GM18909 (cell line): Measurements from ENCODE around the gene AFM.

Source experiments
- ATAC-seq: cut with Tn5 transposase; IDR thresholded peaks from one replicate; pipeline ENCODE4 v1.9.1; 2021; ENCODE audit warnings: mild to moderate bottlenecking; ENCODE audit not compliant: unreplicated experiment, poor library complexity

Gene AFM

GRCh38 chr4:73450398-73451004 lies 31.0 kb upstream of the AFM start:
- ATAC-seq, result no peak

GRCh38 chr4:73451404-73451803 lies 30.1 kb upstream of the AFM start:
- ATAC-seq, result no peak

GRCh38 chr4:73451981-73452747 lies 29.4 kb upstream of the AFM start:
- no peak for ATAC-seq

- ATAC-seq, result no peak
Observed at GRCh38 chr4:73452953-73453700, 28.4 kb upstream of the AFM start.

- ATAC-seq, result no peak
Observed at GRCh38 chr4:73453701-73454005, 27.9 kb upstream of the AFM start.

GRCh38 chr4:73454920-73455319 lies 26.6 kb upstream of the AFM start:
- ATAC-seq, result no peak

GRCh38 chr4:73456177-73457022 lies 25.1 kb upstream of the AFM start:
- ATAC-seq, result no peak

GRCh38 chr4:73458184-73459047 lies 23.1 kb upstream of the AFM start:
- no peak for ATAC-seq

- ATAC-seq, result no peak
Observed at GRCh38 chr4:73459048-73459421, 22.5 kb upstream of the AFM start.

- no peak for ATAC-seq
Observed at GRCh38 chr4:73460913-73461522, 20.5 kb upstream of the AFM start.

- ATAC-seq, result no peak
Observed at GRCh38 chr4:73468170-73468569, 13.4 kb upstream of the AFM start.

- no peak for ATAC-seq
Observed at GRCh38 chr4:73470728-73471127, 10.8 kb upstream of the AFM start.

- ATAC-seq, result no peak
Observed at GRCh38 chr4:73477176-73477575, 4.4 kb upstream of the AFM start.

- no peak for ATAC-seq
Observed at GRCh38 chr4:73479323-73479722, 2.2 kb upstream of the AFM start.

GRCh38 chr4:73485085-73485484 lies 3.5 kb downstream of the AFM start:
- no peak for ATAC-seq

- ATAC-seq, result no peak
Observed at GRCh38 chr4:73485596-73485995, 4.1 kb downstream of the AFM start.

GRCh38 chr4:73486497-73486896 lies 5.0 kb downstream of the AFM start:
- no peak for ATAC-seq

GRCh38 chr4:73487233-73487632 lies 5.7 kb downstream of the AFM start:
- ATAC-seq, result no peak

GRCh38 chr4:73499996-73500765 lies 18.6 kb downstream of the AFM start:
- no peak for ATAC-seq
